OCI-LY7 (cell line): ENCODE measurements around the gene MYL3. TPM values are rescaled to one million over a fixed set of nuclear protein-coding genes. Genes with fewer than 3 reads are reported as not detected.

Experiments
- BruUV-seq: library from RNA; stranded (reverse); fragments of 400-500 nt; replicated peaks from 2 replicates; lab custom pipeline; 2021; lab: Mats Ljungman, UMichigan
- CTCF ChIA-PET: fragments of 300-600 bp; sonication (Branson Sonifier 250); formaldehyde crosslinking; loops from one replicate; lab custom pipeline; 2022; ENCODE audit warnings: antibody characterized with exemption; ENCODE audit not compliant: unreplicated experiment; lab: Charles Lee
- POLR2A ChIA-PET: fragments of 300-600 bp; sonication (Branson Sonifier 250); formaldehyde crosslinking; loops from one replicate; lab custom pipeline; 2022; ENCODE audit warnings: antibody characterized with exemption; lab: Charles Lee
- DNase-seq: peaks from one replicate; pipeline ENCODE4 v3.0.0-alpha.2; 2015; ENCODE audit warnings: low spot score
- H2AFZ ChIP-seq: fragments of 200-600 bp; sonication (generic), shearing (Covaris generic); 2 replicates; pipeline ENCODE4 v1.6.1; 2014; ENCODE audit warnings: mild to moderate bottlenecking, antibody characterized with exemption, low read length, moderate library complexity
- H3K27ac ChIP-seq: fragments of 200-600 bp; sonication (generic); 2 replicates; pipeline ENCODE4 v1.5.1; 2014; ENCODE audit warnings: mixed run types, low read depth, mild to moderate bottlenecking, moderate library complexity, low read length, inconsistent platforms; ENCODE audit not compliant: poor library complexity, severe bottlenecking
- H3K36me3 ChIP-seq: fragments of 200-600 bp; sonication (generic); 2 replicates; pipeline ENCODE4 v1.6.1; 2014; ENCODE audit warnings: mild to moderate bottlenecking, antibody characterized with exemption, low read length, moderate library complexity, mixed read lengths; ENCODE audit not compliant: insufficient read depth
- H3K4me1 ChIP-seq: fragments of 200-600 bp; sonication (generic); 2 replicates; pipeline ENCODE4 v1.5.1; 2014; ENCODE audit warnings: mild to moderate bottlenecking, low read length; ENCODE audit not compliant: insufficient read depth, poor library complexity, severe bottlenecking
- H3K4me2 ChIP-seq: fragments of 200-600 bp; sonication (generic); 2 replicates; pipeline ENCODE4 v1.6.1; 2014; ENCODE audit warnings: mild to moderate bottlenecking, low read length
- H3K4me3 ChIP-seq: fragments of 200-600 bp; sonication (generic); 2 replicates; pipeline ENCODE4 v1.5.1; 2014; ENCODE audit warnings: mild to moderate bottlenecking, low read depth, low read length; ENCODE audit not compliant: poor library complexity, severe bottlenecking
- H3K79me2 ChIP-seq: fragments of 200-600 bp; sonication (generic); 2 replicates; pipeline ENCODE4 v1.6.1; 2016; ENCODE audit warnings: low read depth, mild to moderate bottlenecking, low read length, moderate library complexity, mixed read lengths; ENCODE audit not compliant: insufficient read depth
- H3K9me2 ChIP-seq: fragments of 200-600 bp; sonication (generic); 2 replicates; pipeline ENCODE4 v1.6.1; 2016; ENCODE audit warnings: mild to moderate bottlenecking, low read length, mixed read lengths; ENCODE audit not compliant: insufficient read depth
- H3K9me3 ChIP-seq: fragments of 200-600 bp; sonication (generic); 2 replicates; pipeline ENCODE4 v1.6.1; 2014; ENCODE audit warnings: mild to moderate bottlenecking, mixed run types, low read length, mixed read lengths
- H4K20me1 ChIP-seq: fragments of 200-600 bp; sonication (generic); 2 replicates; pipeline ENCODE4 v1.6.1; 2014; ENCODE audit warnings: mild to moderate bottlenecking, antibody characterized with exemption, low read length, moderate library complexity, mixed read lengths; ENCODE audit not compliant: insufficient read depth
- CTCF ChIP-seq: fragments of 200-600 bp; sonication (generic); conservative IDR thresholded peaks from 2 replicates; pipeline ENCODE4 v1.5.1; 2014; ENCODE audit warnings: mild to moderate bottlenecking, antibody characterized with exemption, low read length, moderate library complexity, mixed read lengths
- EZH2phosphoT487 ChIP-seq: fragments of 200-600 bp; sonication (generic); IDR thresholded peaks from 2 replicates; pipeline ENCODE4 v1.6.1; 2018; ENCODE audit warnings: low read depth, borderline replicate concordance, mild to moderate bottlenecking, mixed run types, antibody characterized with exemption, low read length, moderate library complexity, mixed read lengths
- intact Hi-C: fragments of 100-400 bp; cut with micrococcal nuclease; formaldehyde crosslinking; loops from one replicate; pipeline ENCODE4 v1.10.0; 2022; ENCODE audit not compliant: unreplicated experiment
- total RNA-seq, 2 experiments: library from RNA; depleted of rRNA in 1 of 2; stranded (reverse); fragments of >200 nt in 1 of 2; shearing (Covaris generic) in 1 of 2; gene quantifications; 2 replicates each; pipeline ENCODE4 v1.2.3, GENCODE V29; 2014 to 2022

MYL3 gene
- total RNA-seq, 2 experiments from 2014 or later = not detected

GRCh38 chr3:46881596-46882376 is 18.5 kb upstream of the MYL3 start:
- Histone ChIP-seq H3K4me1 (no peaks in the 10 kb centered on the region), H2AFZ (no peak overlapping the region), H3K9me3 (no peaks in the 10 kb centered on the region), H3K9me2 (no peaks in the 10 kb centered on the region), H3K27ac (no peak overlapping the region), H3K4me3 (no peak overlapping the region), H4K20me1 (no peaks in the 10 kb centered on the region; the same call in 1 of the 2 replicates), H3K79me2 (no peaks in the 10 kb centered on the region), H3K4me2 (no peak overlapping the region), H3K36me3 (no peaks in the 10 kb centered on the region)
- POLR2A ChIA-PET = no interaction called here
- DNase-seq = no peak
- intact Hi-C loops = no loop called here
- TF ChIP-seq EZH2phosphoT487 = no peak
- TF ChIP-seq CTCF = no peak
- no TSS peak for BruUV-seq
- CTCF ChIA-PET = no interaction called here

- POLR2A ChIA-PET = no interaction called here
- Histone ChIP-seq H2AFZ (no peak overlapping the region), H3K36me3 (no peaks in the 10 kb centered on the region), H4K20me1 (no peaks in the 10 kb centered on the region; the same call in 1 of the 2 replicates), H3K4me2 (no peak overlapping the region), H3K9me3 (no peaks in the 10 kb centered on the region), H3K4me1 (no peaks in the 10 kb centered on the region), H3K27ac (no peak overlapping the region), H3K9me2 (no peaks in the 10 kb centered on the region), H3K4me3 (no peak overlapping the region), H3K79me2 (no peaks in the 10 kb centered on the region)
- CTCF ChIA-PET = no interaction called here
- BruUV-seq = no TSS peak
- intact Hi-C loops = no loop called here
- no peak for DNase-seq
- TF ChIP-seq EZH2phosphoT487 (no peak), CTCF (no peak)
Measured at GRCh38 chr3:46880884-46881595, 17.8 kb upstream of the MYL3 start.
